NCI-H524 (cell line): Measurements from ENCODE around the gene GPATCH2.
"Not testable (repeated sequence)": the region's sequence is repeated elsewhere in the genome, so short reads cannot be mapped to it uniquely, and the experiment has no call there.

Experiments
- DNase-seq, 2 experiments: peaks; one replicate each; lab custom pipeline; 2025; lab: John Stamatoyannopoulos, UW

The GPATCH2 gene

DNA sequence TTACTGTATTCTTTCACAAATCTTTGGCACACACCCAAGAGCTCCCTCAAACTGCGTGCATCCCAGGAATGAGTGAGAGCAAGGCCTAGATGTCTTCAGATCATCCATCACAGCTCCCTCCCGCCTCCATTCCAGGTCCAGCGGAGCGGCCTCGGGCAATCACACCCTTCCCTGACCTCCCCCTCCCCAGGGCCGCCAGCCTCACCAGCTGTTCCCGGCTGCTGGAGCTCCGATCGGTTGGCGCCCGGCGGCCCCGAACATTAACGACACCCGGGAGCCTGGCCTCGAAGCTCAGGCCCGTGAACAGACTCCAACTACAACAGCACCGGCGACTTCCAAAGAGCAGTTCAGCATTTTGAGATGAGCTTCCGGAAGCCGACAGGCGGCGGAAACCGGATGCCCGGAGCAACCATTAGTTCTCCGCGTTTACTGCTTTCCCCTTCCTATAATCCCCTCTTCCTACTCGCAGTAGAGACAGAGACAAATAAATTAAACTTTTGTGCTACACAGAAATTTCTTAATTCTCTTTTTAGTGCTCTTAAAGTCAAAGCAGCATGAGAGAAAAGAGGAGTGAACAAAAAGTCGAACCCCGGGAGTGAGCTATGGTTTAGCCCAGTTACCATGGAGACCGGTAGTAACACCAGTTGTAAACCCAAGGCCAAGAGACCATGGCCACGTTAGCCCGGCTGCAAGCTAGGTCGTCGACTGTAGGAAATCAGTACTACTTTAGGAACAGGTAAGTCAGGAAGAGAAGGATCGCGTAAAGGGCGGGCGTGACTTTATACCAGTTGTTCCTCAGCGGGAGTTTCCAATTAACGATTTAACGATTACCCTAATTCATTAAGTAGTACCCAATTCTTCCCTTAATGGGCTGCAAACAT lies at the start of gene GPATCH2, which contains the start of gene SPATA17:
Gene GPATCH2 (minus strand): TSS at position 380 of the 881 bp plus-strand sequence. CDS start 119 bp downstream, at position 261.
Gene SPATA17 (plus strand): TSS at position 634 of the 881 bp plus-strand sequence. CDS start 35 bp downstream, at position 669.
- peak; percentile 58 to 86 for DNase-seq

GRCh38 chr1:217674028-217674729 lies 43.3 kb upstream of the GPATCH2 start:
- no peak for DNase-seq

DNA sequence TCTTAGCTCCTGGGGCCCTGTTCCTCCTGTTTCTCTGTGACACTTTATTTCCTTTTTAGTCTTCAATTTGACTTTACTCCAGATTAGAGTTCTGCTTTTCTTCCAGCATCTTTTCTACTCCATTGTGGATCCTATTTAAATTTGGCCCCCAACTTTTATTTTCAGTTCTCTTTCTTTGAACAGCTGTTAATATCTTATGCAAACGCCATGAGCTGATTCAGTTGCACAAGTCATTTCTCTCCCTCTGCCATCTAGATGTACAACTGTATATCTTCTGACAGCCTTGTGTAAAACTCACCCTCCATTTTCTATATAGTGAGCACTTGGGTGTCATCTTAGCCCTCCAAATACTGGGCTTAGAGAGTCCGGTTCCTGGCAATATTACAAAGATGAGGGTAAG lies 42.5 kb upstream of the GPATCH2 start:
- DNase-seq, result no peak

- DNase-seq, result no peak
These were observed 37.6 kb upstream of the GPATCH2 start for GRCh38 chr1:217668351-217668940.

DNA sequence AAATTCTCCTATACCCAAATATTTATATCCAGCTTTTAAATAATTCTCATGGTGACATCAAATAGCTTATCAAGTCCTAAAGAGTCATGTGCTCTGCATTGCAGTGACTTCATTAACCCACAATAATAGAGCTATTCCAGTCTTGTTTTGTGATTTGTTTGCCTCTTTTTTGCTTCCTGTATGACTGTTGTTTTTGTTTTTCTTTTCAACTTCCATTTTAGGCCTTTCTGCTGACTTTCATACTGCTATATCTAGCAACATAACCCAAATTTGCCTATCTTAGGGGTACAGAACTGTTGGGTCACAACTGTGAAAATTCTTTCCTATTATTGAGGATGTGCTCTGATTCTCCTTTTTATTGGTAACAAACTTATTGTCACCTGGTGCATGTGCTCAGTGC lies 30.5 kb upstream of the GPATCH2 start:
- DNase-seq, result no peak

- no peak for DNase-seq
These were observed 29.6 kb upstream of the GPATCH2 start for GRCh38 chr1:217660353-217661062.

DNA sequence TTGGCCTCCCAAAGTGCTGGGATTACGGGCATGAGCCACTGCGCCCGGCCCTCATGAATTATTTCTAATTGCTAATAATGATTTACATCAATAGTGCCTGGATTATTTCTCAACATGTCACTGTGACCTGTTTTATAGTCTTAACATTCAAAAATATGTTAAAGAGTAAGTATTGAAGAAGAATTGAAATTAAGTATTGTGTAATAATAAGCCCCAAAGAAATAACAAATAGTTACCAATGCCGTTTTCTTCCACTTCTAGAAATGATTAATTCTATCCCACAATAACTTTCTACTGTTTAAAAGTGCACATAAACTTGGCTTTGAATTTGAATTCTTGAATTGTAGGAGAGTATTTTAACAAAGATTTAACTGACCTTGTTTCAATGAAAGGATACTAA lies 19.8 kb upstream of the GPATCH2 start:
- no peak for DNase-seq

DNA sequence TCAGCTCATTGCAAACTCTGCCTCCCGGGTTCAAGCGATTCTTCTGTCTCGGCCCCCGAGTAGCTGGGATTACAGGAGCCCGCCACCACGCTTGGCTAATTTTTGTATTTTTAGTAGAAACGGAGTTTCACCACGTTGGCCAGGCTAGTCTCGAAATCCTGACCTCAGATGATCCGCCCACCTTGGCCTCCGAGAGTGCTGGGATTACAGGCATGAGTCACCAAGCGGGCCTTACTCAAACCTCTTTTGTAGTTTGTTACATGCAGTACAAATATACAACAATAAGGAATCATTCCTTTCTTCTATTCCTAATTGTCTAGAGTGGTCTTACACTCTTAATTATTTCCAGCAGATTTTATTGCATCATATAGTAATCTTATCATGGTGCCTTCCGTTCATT lies 16.9 kb upstream of the GPATCH2 start:
- DNase-seq, result no peak

DNA sequence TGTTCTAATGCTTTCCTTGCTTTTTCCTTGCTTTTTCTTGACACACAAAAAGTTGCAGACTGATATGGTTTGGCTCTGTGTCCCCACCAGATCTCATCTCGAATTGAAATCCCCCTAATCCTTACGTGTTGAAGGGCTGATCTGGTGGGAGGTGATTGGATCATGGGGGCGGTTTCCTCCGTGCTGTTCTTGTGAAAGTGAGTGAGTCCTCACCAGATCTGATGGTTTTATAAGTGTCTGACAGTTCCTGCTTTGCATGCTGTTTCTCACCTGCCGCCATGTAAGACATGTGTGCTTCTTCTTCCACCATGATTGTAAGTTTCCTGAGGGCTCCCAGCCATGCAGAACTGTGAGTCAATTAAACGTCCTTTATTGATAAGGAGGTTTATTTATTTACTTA lies 11.6 kb upstream of the GPATCH2 start:
- no peak for DNase-seq

GRCh38 chr1:217627431-217627830 lies 3.5 kb downstream of the GPATCH2 start:
- DNase-seq, result no peak

DNA sequence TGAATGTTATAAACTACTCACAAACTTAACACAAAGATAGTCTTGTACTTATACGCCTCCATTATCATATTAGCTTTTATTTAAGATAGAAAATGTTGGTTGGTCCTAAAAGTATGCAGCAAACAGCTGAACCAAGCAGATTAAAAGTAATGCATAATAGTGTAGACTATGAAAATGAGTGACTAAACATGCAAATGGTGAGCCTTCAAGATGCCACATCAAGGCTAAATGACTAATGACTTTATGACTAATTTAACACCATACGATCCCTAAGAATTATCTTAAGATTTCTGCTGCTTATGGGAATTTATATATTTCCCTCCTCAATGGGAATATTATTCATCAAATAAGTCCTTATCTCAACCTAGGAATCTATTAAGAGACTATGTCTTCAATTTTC lies 4.6 kb downstream of the GPATCH2 start:
- no peak for DNase-seq

DNA sequence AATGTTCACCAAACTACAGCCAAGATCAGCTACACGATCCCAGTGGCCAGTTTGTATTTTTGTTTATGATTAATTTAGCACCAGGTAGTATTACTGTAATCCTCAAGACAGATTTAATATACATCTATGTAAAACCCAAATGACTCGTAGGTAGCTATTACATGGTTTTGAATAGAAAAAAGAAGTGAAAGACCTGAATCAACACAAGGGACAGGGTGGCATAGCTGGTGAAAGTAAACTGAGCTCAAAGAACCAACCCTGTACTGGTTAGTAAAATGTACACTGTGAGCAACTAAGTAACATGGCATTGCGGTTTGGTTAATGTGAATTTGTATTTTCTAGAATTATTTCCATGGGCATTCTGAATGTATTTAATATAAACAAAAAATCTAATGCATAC lies 8.8 kb downstream of the GPATCH2 start:
- DNase-seq, result no peak

DNA sequence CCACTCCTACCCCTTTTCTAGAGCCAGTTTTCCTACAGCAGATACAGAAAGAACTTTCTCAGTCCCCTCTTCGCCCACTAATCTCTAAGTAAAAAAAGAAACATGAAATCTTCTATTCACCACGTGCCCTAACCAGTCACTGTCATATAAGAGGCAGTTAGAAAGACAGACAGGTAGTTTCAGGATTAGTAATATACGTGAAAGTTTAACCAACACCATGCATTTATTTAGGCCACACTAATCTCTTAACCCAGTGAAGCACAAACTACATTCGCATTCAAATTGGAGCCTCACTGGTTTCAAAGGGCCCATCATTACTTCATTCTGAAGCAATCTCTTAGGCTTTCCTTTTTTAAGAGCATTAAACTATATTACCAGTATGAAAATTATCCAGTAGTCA lies 10.1 kb downstream of the GPATCH2 start:
- DNase-seq, result no peak

- DNase-seq, result no peak
These were observed 13.8 kb downstream of the GPATCH2 start for GRCh38 chr1:217617126-217617525.

DNA sequence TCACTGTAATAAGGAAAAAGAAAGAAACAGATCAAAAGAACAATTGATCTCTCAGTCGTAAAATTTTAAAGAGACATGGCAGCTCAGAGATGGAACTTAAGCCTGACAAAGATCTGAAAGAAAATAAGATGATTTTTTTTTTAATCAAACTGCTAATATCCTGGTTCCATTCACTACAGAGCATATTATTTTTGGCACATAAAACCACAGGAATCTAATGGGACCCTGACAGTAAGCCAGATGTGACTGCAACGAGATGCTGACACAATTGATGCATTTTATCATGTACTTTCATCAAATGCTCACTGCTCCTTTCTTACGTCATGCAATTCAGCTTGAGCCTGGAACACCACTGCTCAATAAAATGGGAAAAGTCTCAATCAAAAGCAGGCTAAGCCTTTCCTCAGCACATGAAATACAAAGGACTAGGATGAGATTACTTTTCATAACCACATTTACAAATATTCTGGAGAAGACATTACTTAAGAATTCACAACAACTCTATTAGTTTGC lies 16.6 kb downstream of the GPATCH2 start:
- DNase-seq, result no peak

GRCh38 chr1:217605390-217605789 lies 25.5 kb downstream of the GPATCH2 start:
- DNase-seq, result no peak

DNA sequence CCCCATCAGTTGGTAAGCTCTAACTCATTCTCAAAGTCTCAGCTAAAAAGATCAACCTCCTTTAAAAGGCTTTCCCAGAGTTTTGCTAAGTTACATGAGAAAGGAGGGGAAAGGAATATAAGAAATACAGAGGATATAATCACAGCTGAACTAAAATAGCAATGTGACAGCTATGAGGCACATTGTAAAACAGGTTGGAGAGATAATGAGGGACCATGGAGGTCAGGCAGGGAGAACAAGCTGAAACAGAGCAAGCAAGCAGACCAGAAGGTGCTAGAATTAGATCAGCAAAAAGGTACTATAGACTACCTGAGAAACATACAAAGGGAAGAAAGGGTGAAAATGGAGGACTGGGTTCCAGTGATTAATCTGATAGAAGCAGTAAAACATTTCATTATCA lies 28.5 kb downstream of the GPATCH2 start:
- DNase-seq, result no peak

GRCh38 chr1:217599154-217599553 lies 31.7 kb downstream of the GPATCH2 start:
- no peak for DNase-seq

DNA sequence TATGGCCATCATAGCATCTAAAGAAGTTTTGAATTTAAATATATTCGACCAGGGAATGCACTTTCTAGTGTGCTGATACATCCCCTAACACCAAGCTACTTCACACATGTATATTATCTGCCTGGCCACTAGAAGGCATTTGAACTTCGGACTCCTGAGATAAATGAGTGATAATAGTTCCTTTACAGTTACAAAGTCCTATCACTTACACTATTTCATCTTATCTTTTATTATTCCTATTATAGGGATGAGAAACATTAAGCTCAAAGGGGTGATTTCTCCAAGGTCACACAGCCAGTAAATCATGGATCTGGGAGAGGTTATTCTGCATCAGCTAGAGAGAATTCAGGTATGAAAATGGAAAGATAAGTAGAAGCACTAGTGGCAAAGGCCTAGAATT lies 40.3 kb downstream of the GPATCH2 start:
- no peak for DNase-seq

DNA sequence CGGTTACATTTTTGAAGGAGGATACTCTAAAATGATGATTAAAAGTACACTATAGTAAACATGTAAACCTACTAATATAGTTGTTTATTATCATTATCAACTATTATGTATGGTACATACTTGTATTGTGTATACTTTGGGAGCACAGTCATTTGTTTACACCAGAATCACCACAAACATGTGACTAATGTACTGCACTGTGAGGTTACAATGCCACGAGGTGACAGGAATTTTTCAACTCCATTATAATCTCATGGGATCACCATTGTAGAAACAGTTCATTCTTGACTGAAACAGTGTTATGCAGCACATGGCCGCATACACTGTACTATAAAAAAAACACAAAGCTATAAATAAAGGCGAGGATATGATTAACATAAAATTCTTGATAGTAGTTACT lies 44.3 kb downstream of the GPATCH2 start:
- DNase-seq, result no peak

DNA sequence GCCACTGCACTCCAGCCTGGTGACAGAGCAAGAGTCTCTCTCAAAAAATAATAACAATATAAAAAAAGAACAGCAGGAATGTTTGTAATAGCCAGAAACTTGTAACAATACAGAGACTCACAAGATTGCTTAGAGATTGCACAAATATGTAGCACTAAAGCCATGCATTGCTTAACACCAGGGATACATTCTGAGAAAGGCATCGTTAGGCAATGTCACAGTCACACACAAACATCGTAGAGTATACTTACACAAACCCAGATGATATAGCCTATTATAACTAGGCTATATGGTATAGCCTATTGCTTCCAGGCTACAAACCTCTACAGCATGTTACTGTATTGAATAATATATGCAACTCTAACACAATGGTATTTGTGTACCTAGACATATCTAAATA lies 45.3 kb downstream of the GPATCH2 start:
- DNase-seq, result no peak

DNA sequence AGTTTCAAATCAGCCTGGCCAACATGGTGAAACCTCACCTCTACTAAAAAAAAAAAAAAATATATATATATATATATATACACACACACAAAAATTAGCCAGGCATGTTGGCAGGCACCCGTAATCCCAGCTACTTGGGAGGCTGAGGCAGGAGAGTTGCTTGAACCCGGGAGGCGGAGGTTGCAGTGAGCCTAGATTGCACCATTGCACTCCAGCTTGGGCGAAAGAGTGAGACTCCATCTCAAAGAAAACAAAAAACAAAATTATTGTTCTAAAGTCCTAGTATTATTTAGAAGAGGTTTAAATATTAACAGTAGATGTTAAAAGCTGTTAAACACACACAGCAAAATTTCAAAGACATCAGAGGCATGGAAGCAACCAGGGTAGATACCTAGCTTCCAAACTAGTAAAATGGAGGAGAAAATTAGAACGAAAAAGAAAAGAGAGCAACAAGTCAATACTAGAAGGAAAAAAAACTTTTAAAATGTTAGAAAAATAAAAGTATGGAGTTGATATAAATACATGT lies 46.5 kb downstream of the GPATCH2 start:
- not testable (repeated sequence) for DNase-seq
